Measurements from ENCODE around the gene ATP6V1G1.

The ATP6V1G1 gene

DNA sequence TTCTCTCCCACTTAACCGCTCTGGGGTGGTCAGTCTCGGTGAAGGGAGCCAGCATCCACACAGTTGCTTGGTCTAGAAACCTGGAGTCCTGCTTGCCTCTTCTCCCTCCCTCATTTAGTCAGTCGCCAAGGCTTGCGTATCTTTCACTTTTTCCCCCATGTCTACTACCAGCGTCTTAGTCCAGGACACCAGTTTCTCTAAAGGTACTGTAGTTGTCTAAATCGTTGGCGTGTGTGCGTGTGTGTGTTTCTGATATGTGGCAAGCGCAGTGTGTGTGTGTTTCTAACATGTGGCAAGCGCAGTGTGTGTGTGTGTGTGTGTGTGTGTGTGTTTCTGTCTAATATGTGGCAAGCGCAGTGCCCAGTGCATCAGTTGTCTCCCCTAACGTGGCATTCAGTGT lies 641 bp downstream of the ATP6V1G1 start:
- H3K36me3 Mint-ChIP-seq (ENCODE audit: low read depth) = peaks cover 18% of the 10 kb centered on the region
- TF ChIP-seq, protein P1, sequence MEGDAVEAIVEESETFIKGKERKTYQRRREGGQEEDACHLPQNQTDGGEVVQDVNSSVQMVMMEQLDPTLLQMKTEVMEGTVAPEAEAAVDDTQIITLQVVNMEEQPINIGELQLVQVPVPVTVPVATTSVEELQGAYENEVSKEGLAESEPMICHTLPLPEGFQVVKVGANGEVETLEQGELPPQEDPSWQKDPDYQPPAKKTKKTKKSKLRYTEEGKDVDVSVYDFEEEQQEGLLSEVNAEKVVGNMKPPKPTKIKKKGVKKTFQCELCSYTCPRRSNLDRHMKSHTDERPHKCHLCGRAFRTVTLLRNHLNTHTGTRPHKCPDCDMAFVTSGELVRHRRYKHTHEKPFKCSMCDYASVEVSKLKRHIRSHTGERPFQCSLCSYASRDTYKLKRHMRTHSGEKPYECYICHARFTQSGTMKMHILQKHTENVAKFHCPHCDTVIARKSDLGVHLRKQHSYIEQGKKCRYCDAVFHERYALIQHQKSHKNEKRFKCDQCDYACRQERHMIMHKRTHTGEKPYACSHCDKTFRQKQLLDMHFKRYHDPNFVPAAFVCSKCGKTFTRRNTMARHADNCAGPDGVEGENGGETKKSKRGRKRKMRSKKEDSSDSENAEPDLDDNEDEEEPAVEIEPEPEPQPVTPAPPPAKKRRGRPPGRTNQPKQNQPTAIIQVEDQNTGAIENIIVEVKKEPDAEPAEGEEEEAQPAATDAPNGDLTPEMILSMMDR (IDR thresholded peaks at IDR 0.05; ENCODE audit: unreplicated experiment in 3 of 3) = no peak
- no peaks in the 10 kb centered on the region for H3K9me3 Mint-ChIP-seq
- peak overlapping the region; percentile 97 to 100 (median 100) for H3K4me3 Mint-ChIP-seq
- peaks cover 49% of the 10 kb centered on the region for H3K4me1 Mint-ChIP-seq
- peak overlapping the region; percentile 94 to 99 (median 98) for H3K27ac Mint-ChIP-seq
- no peaks in the 10 kb centered on the region for H3K27me3 Mint-ChIP-seq (ENCODE audit: low read depth)

DNA sequence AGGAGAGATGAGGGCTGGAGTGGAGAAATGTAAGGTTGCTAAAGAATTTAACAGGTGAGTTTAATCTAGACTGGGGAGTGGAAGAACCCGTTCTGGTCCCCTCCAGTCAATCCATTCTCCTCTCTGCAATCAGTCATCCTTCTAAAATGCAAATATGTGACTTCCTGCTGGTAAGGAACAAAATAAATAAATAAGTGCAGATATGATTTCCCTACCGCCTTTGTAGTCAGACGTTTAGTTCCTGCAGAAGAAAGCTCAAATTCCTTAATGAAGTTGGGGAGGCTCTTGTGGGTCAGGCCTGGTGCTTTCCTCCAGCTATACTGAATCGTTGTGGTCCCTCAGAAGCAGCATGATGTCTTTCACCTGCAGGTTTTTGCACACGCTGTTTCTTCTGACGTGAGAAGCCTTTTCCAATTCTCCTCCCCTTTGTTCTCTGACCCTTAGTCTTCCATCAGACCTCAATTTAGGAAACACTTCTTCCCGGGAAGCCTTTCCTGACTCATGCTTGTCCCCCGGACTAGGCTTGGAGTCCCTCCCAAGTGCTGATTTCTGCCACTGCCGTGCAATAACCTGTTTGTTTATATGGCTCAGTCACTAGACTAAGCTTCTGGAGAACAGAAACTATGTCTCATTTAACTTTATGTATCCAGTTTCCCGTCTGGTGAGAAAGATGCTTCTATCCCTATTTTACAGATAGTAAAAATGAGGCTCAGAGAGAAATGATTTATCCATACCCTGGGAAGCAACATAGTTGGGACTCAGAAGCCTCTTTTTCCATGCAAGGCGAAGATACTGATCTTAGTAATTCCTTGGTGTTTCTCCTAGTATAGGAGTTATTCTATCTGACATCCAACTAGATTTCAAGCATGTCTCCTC lies 1.3 kb downstream of the ATP6V1G1 start:
- peak overlapping the region; percentile 97 to 100 (median 100) for H3K4me3 Mint-ChIP-seq
- no peaks in the 10 kb centered on the region for H3K27me3 Mint-ChIP-seq (ENCODE audit: low read depth)
- peaks cover 49% of the 10 kb centered on the region for H3K4me1 Mint-ChIP-seq
- no peaks in the 10 kb centered on the region for H3K9me3 Mint-ChIP-seq
- peaks cover 25% of the 10 kb centered on the region for H3K36me3 Mint-ChIP-seq (ENCODE audit: low read depth)
- TF ChIP-seq, protein P1 (IDR thresholded peaks at IDR 0.05; ENCODE audit: unreplicated experiment in 3 of 3) = no peak
- H3K27ac Mint-ChIP-seq = peak overlapping the region; percentile 94 to 99 (median 98)

DNA sequence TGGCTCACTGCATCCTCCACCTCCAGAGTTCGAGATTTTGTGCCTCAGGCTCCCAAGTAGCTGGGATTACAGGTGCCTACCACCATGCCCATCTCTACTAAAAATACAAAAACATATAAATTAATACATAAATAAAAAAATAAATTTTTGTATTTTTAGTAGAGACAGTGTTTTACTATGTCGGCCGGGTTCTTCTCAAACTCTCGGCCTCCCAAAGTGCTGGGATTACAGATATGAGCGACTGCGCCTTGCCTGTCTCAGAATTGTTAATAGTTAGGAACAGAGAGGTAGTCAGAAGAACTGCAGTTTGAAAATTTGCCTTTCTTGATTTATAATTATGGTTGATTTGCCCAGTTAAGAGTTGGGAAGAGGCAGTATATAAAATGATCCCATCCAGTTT lies 2.8 kb downstream of the ATP6V1G1 start:
- H3K27ac Mint-ChIP-seq = no peak overlapping the region
- H3K27me3 Mint-ChIP-seq (ENCODE audit: low read depth) = no peaks in the 10 kb centered on the region
- no peaks in the 10 kb centered on the region for H3K9me3 Mint-ChIP-seq
- peaks cover 39% of the 10 kb centered on the region for H3K36me3 Mint-ChIP-seq (ENCODE audit: low read depth)
- peaks cover 49% of the 10 kb centered on the region for H3K4me1 Mint-ChIP-seq
- H3K4me3 Mint-ChIP-seq = peak overlapping the region; percentile 66 to 100 (median 77)
- TF ChIP-seq, protein P1 (IDR thresholded peaks at IDR 0.05; ENCODE audit: unreplicated experiment in 3 of 3) = no peak

DNA sequence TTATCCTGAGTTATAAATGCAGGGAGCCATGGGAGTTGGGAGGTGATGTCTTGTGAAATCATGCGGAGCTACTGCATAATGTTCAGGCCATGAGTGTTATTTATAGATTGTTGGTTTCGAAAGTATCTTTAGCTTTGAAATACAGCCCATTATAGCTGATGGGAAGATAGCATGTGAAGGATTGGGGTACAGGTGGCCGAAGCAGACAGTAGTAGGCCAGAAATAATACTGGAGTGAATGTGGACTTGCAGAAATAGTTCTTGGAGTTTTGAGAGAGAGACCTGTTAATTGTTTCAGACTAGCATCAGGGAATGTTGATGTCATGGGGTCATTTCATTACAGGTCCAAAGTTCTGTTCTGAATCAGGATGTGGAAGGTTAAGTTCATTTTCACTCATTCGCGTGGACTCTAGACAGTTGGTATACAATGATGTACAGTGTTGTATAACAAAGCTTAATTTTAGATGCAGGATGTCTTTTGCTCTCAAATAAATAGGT lies 3.8 kb downstream of the ATP6V1G1 start:
- H3K9me3 Mint-ChIP-seq = no peaks in the 10 kb centered on the region

DNA sequence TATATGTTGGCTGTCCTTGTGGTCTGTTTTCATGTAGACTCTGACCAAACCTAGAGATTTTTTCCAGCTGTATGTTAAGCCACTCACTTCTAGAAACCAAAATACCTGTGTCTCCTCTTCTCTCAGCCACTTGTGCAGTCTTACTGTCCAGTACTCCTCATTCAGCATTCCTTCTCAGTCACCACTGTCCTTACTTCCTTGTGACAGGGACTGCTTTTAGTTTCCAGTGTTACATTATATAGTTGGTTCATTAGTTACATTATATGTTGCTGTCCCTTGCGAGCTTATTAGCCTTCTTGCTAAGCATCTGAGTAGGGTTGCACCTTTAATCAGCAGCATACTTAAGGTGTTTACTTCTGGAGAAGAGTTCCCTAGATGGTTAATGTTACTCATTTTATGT lies 4.3 kb downstream of the ATP6V1G1 start:
- H3K27me3 Mint-ChIP-seq (ENCODE audit: low read depth) = no peaks in the 10 kb centered on the region
- TF ChIP-seq, protein P1 (IDR thresholded peaks at IDR 0.05; ENCODE audit: unreplicated experiment in 3 of 3) = no peak
- peaks cover 53% of the 10 kb centered on the region for H3K36me3 Mint-ChIP-seq (ENCODE audit: low read depth)
- peaks cover 48% of the 10 kb centered on the region for H3K4me1 Mint-ChIP-seq
- peak overlapping the region; percentile 22 to 70 (median 65) for H3K4me3 Mint-ChIP-seq
- peak overlapping the region; percentile 61 to 72 (median 68) for H3K27ac Mint-ChIP-seq
- H3K9me3 Mint-ChIP-seq = no peaks in the 10 kb centered on the region

More for the DNA sequence above, 3.8 kb downstream of the ATP6V1G1 start:
- Mint-ChIP-seq H3K36me3 (ENCODE audit: low read depth) (peaks cover 48% of the 10 kb centered on the region), H3K4me3 (peak overlapping the region; percentile 29 to 70 (median 38)), H3K27me3 (ENCODE audit: low read depth) (no peaks in the 10 kb centered on the region), H3K27ac (peak overlapping the region in 2 of 3 experiments; percentile 61 to 72), H3K4me1 (peaks cover 49% of the 10 kb centered on the region)
- TF ChIP-seq, protein P1 (IDR thresholded peaks at IDR 0.05; ENCODE audit: unreplicated experiment in 3 of 3) = no peak
